HG03103 (cell line): Measurements from ENCODE around the gene ZMYND15.
"Not testable (repeated sequence)": the region's sequence is repeated elsewhere in the genome, so short reads cannot be mapped to it uniquely, and the experiment has no call there.

Experiments used
- ATAC-seq: cut with Tn5 transposase; IDR thresholded peaks from one replicate; pipeline ENCODE4 v1.9.1; 2021; ENCODE audit warnings: low read depth; ENCODE audit not compliant: unreplicated experiment

Gene ZMYND15

GRCh38 chr17:4714340-4715062 lies 25.1 kb upstream of the ZMYND15 start:
- not testable (repeated sequence) for ATAC-seq

- no peak for ATAC-seq
These were observed 24.4 kb upstream of the ZMYND15 start for GRCh38 chr17:4715063-4715744.

- ATAC-seq: no peak
These were observed 23.6 kb upstream of the ZMYND15 start for GRCh38 chr17:4716081-4716480.

DNA sequence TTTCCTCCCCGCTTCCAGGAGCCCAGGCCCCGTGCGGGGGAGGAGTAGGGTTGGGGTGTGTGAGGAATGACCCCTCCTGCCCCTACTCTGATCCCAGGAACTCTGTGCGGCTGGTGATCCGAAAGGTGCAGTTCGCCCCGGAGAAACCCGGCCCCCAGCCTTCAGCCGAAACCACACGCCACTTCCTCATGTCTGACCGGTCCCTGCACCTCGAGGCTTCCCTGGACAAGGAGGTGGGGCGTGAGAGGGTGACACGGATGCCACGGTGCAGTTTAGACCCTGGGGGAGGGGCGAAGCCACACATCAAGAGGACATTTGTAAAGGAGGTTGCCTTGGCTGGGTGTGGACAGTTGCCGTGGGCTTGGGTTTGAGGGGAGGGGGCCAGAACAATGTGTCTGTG lies 21.8 kb upstream of the ZMYND15 start:
- no peak for ATAC-seq

- ATAC-seq: no peak
These were observed 21.4 kb upstream of the ZMYND15 start for GRCh38 chr17:4718276-4718675.

DNA sequence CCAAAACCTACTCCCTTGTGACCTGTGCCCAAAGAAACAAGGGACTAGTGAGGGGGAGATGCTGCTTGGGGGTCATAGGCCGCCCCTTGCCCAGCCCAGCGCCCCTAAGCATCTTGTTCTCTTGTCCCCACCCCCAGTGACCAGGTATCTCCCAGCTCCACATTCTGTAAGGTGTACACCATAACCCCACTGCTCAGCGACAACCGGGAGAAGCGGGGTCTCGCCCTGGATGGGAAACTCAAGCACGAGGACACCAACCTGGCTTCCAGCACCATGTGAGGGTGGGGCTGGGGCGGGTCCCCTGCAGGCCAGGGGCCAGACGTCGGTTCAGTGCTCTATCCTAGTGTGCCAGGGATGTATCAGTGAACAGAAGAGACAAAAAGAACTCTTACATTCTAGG lies 20.5 kb upstream of the ZMYND15 start:
- no peak for ATAC-seq

- ATAC-seq: no peak
These were observed 19.9 kb upstream of the ZMYND15 start for GRCh38 chr17:4719684-4720221.

DNA sequence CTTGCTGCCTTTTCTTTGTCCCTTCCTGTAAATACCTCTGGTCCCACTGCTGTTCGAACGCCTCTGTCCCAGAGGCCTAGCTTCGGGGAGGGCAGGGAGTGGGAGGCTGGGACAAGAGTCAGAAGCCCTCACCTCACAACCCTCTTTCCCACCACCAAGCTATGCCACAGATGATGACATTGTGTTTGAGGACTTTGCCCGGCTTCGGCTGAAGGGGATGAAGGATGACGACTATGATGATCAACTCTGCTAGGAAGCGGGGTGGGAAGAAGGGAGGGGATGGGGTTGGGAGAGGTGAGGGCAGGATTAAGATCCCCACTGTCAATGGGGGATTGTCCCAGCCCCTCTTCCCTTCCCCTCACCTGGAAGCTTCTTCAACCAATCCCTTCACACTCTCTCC lies 18.8 kb upstream of the ZMYND15 start:
- no peak for ATAC-seq

- no peak for ATAC-seq
These were observed 18.2 kb upstream of the ZMYND15 start for GRCh38 chr17:4721203-4722135.

DNA sequence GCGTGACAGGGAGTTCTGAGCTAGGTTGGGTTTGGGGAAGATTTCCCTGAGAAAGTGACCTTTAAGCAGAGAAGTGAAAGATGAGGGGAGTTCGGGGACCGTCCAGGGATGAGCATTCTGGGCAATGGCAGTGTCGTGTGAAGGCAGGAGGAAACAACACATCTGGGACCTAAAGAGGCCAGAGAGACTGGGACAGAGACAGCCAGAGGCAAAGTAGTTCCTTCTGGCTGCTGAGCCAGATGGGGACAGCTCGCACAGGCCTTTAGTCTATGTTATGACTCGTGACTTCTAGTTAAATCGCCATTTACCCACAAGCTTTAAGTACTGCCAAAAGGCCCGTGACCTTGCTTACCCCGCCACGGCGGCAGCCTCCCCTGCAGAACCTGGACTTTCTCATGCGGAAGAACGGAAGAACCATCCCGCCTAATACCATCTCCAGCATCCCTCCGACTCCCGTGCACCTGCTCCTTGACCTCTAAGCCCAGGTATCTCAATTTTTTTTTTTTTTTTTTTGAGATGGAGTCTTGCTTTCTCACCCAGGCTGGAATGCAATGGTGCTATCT lies 16.9 kb upstream of the ZMYND15 start:
- no peak for ATAC-seq

GRCh38 chr17:4724650-4725049 lies 15.0 kb upstream of the ZMYND15 start:
- no peak for ATAC-seq

GRCh38 chr17:4725646-4726310 lies 13.9 kb upstream of the ZMYND15 start:
- no peak for ATAC-seq

GRCh38 chr17:4728124-4728523 lies 11.5 kb upstream of the ZMYND15 start:
- ATAC-seq: no peak

GRCh38 chr17:4733073-4733531 lies 6.5 kb upstream of the ZMYND15 start:
- ATAC-seq: no peak

- ATAC-seq: no peak
These were observed 4.7 kb upstream of the ZMYND15 start for GRCh38 chr17:4734857-4735475.

DNA sequence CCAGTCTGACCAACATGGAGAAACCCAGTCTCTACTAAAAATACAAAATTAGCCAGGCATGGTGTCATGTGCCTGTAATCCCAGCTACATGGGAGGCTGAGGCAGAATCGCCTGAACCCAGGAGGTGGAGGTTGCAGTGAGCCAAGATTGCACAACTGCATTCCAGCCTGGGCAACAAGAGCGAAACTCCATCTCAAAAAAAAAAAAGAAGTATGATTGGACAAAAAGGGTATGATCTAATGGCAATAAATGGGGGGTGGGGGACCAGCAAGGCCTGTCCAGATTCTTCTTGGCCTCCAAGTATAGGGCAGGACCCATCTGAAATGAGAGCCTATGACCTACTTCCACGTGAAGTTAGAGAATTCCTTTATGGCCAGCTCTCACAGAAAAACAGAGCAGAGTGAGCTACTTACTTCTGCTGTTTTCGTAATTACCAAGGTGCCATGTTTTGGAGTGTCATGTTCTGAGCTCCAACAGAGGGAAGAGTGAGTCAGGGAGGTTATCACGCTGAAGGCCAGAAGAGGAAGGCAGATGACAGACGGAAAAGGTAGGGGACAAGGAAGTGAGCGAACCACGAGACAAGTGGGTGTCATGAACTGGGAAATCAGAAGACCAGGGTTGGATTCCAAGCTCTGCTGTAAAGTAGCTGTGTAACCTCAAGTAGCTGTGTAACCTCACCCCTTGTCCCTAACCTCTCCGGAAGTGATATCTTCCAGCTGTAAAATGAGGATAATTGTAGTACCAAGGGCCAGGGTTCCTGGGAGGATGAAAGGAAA lies 3.6 kb upstream of the ZMYND15 start:
- ATAC-seq: no peak

DNA sequence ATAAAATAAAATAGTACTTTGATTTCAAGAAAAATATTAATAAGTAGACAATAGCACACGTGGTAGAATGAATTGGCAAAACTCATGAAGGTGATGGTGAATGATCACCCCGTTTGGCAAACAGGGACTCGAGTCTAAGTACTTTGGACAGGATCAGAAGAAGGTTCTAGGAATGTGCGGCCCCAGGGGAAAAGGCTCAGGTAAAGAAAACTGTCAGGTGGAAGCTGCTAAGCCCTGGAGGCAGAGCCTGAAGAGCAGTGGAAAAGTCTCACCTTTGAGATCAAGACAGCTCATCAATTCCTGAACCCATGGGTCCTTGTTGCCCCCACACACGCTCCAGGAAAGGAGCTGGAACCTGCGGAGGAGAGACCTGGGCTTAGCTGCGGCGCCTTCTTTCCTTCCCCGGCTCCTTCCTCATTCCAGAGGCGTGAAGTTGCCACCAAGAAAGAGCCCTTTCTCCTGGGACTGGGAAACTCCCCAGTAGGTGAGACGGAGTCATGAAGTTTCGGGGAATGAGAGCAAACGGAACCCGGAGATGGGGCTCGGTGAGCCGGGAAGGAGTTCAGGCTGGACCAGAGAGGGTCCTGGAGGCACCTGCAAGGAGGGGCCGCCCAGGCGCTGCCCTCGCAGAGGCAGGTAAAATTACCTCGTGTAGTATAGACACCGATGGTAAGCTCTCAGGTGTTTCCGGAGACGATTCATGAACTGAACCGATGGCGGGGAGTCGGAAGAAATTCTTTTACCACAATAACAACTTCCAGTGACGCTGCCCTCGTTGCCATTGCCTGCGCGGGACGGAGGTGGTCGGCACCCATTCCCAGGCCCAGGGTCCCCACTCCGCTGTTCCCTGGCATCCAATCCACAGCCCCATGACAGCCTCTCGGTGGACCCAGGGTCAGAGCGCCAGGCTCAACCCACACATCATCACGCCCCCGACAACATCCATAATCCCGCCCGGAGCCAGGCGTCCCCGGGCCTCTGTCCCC lies 1.2 kb upstream of the ZMYND15 start:
- ATAC-seq: no peak

- ATAC-seq: no peak
These were observed 355 bp downstream of the ZMYND15 start for GRCh38 chr17:4740025-4740351.
